Mesothelial cell of epicardium (in vitro differentiated cells): ENCODE results near the gene NARS2. TPM values are rescaled to one million over a fixed set of nuclear protein-coding genes. Genes with fewer than 3 reads are reported as not detected.

Experiments used
- DNase-seq, 2 experiments: peaks; one replicate each; pipeline ENCODE4 v3.0.0; 2021; ENCODE audit warnings: low spot score in 2 of 2; ENCODE audit not compliant: unreplicated experiment in 2 of 2
- H3K27ac Mint-ChIP-seq: 2 replicates; pipeline ENCODE4 v1.8.0; 2021; ENCODE audit warnings: mixed read lengths
- H3K27me3 Mint-ChIP-seq: 2 replicates; pipeline ENCODE4 v1.8.0; 2021; ENCODE audit warnings: low read depth, mixed read lengths
- H3K36me3 Mint-ChIP-seq: 2 replicates; pipeline ENCODE4 v1.8.0; 2021; ENCODE audit warnings: mixed read lengths
- H3K4me1 Mint-ChIP-seq: 2 replicates; pipeline ENCODE4 v1.8.0; 2021; ENCODE audit warnings: mixed read lengths
- H3K4me3 Mint-ChIP-seq: 2 replicates; pipeline ENCODE4 v1.8.0; 2021; ENCODE audit warnings: mild to moderate bottlenecking, moderate library complexity, mixed read lengths
- H3K9me3 Mint-ChIP-seq: 2 replicates; pipeline ENCODE4 v1.8.0; 2021; ENCODE audit warnings: mixed read lengths
- CTCF ChIP-seq: fragments of 200-600 bp; sonication (generic); IDR thresholded peaks from one replicate; pipeline ENCODE4 v1.5.0; 2021; ENCODE audit warnings: antibody characterized with exemption; ENCODE audit not compliant: unreplicated experiment
- total RNA-seq: library from RNA; stranded (reverse); gene quantifications from 3 replicates; pipeline ENCODE4 v1.2.1, GENCODE V29; 2021

NARS2 gene
- total RNA-seq, 1 donor from 2014 or later = 23.1 TPM

GRCh38 chr11:78510597-78510996, 64.1 kb downstream of the NARS2 start:
- Mint-ChIP-seq H3K27me3 (no peaks in the 10 kb centered on the region), H3K4me1 (peaks cover 4% of the 10 kb centered on the region), H3K27ac (no peak overlapping the region), H3K4me3 (no peak overlapping the region), H3K9me3 (peaks cover 24% of the 10 kb centered on the region), H3K36me3 (peaks cover 43% of the 10 kb centered on the region)
- DNase-seq = no peak
- TF ChIP-seq CTCF = no peak

- peaks cover 24% of the 10 kb centered on the region for H3K9me3 Mint-ChIP-seq
- no peak overlapping the region for H3K4me3 Mint-ChIP-seq
- H3K36me3 Mint-ChIP-seq = peaks cover 43% of the 10 kb centered on the region
- H3K27ac Mint-ChIP-seq = no peak overlapping the region
- H3K4me1 Mint-ChIP-seq = peaks cover 4% of the 10 kb centered on the region
- TF ChIP-seq CTCF = no peak
- no peaks in the 10 kb centered on the region for H3K27me3 Mint-ChIP-seq
- DNase-seq = no peak
Observed at GRCh38 chr11:78510025-78510596, 64.6 kb downstream of the NARS2 start.

DNA sequence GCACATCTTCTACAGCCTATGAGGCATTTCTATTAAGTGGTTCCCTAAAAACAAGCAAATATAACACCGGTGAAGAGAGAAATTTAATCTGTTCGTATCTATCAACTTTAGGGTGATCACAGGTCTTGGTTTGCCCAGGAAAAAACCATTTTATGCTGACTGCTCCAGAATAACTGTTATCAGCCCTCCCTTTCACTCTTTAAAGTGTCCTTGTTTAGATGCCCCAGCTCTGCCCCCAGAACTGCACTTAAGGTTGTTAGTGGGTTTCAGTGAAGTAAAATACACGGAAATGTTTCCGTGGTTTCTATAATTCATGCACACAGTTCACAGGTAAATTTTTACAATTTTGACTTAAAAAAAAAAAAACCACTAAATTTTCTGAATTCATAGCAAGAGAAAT, 70.0 kb downstream of the NARS2 start:
- Mint-ChIP-seq H3K9me3 (peaks cover 17% of the 10 kb centered on the region), H3K27me3 (no peaks in the 10 kb centered on the region), H3K27ac (no peak overlapping the region), H3K4me1 (peaks cover 4% of the 10 kb centered on the region), H3K4me3 (no peak overlapping the region), H3K36me3 (peaks cover 23% of the 10 kb centered on the region)
- no peak for TF ChIP-seq CTCF
- no peak for DNase-seq

- Mint-ChIP-seq H3K9me3 (peaks cover 12% of the 10 kb centered on the region), H3K4me3 (no peak overlapping the region), H3K36me3 (peaks cover 19% of the 10 kb centered on the region), H3K27ac (no peak overlapping the region), H3K27me3 (no peaks in the 10 kb centered on the region), H3K4me1 (peaks cover 4% of the 10 kb centered on the region)
- no peak for DNase-seq
- TF ChIP-seq CTCF = no peak
Observed at GRCh38 chr11:78504181-78504580, 70.5 kb downstream of the NARS2 start.

DNA sequence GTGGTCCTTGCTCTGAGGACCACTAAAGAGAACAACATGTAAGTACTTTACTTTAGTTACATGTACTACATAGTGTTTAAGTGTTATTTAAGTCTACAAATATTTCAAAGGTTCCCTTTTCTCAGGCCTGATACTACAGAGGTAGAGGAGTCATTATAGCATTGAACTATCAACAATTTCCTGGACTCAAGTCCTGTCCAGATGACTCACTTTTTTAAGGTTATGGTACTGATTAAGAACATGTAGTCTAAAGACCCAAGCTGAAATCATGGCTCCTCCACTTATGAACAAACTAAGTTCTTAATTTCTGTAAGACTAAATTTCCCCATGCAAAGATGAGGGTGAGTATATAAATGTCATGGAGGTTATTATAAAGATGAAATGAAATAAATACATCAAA, 74.7 kb downstream of the NARS2 start:
- TF ChIP-seq CTCF = no peak
- peaks cover 9% of the 10 kb centered on the region for H3K36me3 Mint-ChIP-seq
- no peak overlapping the region for H3K27ac Mint-ChIP-seq
- H3K4me1 Mint-ChIP-seq = no peaks in the 10 kb centered on the region
- no peak for DNase-seq
- H3K4me3 Mint-ChIP-seq = no peak overlapping the region
- peaks cover 8% of the 10 kb centered on the region for H3K9me3 Mint-ChIP-seq
- no peaks in the 10 kb centered on the region for H3K27me3 Mint-ChIP-seq

GRCh38 chr11:78497293-78497692, 77.4 kb downstream of the NARS2 start:
- H3K4me1 Mint-ChIP-seq = no peaks in the 10 kb centered on the region
- H3K27me3 Mint-ChIP-seq = no peaks in the 10 kb centered on the region
- no peak for DNase-seq
- H3K4me3 Mint-ChIP-seq = no peak overlapping the region
- TF ChIP-seq CTCF = no peak
- H3K9me3 Mint-ChIP-seq = peaks cover 7% of the 10 kb centered on the region
- no peak overlapping the region for H3K27ac Mint-ChIP-seq
- peaks cover 6% of the 10 kb centered on the region for H3K36me3 Mint-ChIP-seq
